Right lung (tissue), 5 donors: ENCODE results near the gene TNRC18. TPM values are rescaled to one million over a fixed set of nuclear protein-coding genes. Genes with fewer than 3 reads are reported as not detected.
"Not testable (repeated sequence)": the region's sequence is repeated elsewhere in the genome, so short reads cannot be mapped to it uniquely, and the experiment has no call there.

Source experiments
- DNase-seq, 2 donors: peaks; one replicate each; pipeline ENCODE4 v3.0.0-alpha.2; 2013
- polyA plus RNA-seq, 5 donors: library from polyadenylated mRNA; unstranded; fragments of 120-200 nt; gene quantifications; one replicate each; pipeline versions ENCODE4 v1.2.1 to v1.2.3, GENCODE V29; 2013; ENCODE audit warnings: inconsistent platforms in 1 of 5, low replicate concordance in 1 of 5; ENCODE audit not compliant: insufficient read length in 5 of 5, insufficient read depth in 1 of 5

The TNRC18 gene
- polyA plus RNA-seq, 5 donors: 87.7 to 152 (median 104) TPM

DNA sequence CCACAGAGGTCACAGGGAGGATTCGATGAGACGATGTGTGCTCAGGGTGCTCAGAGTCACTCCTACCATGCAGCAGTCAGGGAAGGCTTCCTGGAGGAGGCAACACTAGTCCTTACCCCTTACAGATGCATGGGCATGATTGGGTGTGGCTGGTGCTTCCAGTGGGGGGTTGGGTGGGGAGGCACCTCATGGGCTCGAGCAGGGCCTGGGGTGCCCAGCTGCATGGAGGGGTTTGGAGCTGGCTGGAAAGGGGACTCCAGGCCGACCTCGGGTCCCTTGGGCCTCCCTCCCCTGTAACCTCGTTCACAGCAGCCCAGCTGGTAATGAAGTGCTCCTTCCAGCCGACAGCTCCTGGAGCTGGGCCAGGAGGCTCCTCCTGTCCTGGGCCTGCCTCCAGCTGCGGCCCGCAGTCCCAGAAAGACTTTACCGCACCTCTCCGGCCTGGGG lies 148.6 kb downstream of the TNRC18 start:
- peak in 1 of 2 donors; percentile 48 for DNase-seq

- no peak for DNase-seq
These were observed 149.2 kb downstream of the TNRC18 start for GRCh38 chr7:5274441-5274840.

DNA sequence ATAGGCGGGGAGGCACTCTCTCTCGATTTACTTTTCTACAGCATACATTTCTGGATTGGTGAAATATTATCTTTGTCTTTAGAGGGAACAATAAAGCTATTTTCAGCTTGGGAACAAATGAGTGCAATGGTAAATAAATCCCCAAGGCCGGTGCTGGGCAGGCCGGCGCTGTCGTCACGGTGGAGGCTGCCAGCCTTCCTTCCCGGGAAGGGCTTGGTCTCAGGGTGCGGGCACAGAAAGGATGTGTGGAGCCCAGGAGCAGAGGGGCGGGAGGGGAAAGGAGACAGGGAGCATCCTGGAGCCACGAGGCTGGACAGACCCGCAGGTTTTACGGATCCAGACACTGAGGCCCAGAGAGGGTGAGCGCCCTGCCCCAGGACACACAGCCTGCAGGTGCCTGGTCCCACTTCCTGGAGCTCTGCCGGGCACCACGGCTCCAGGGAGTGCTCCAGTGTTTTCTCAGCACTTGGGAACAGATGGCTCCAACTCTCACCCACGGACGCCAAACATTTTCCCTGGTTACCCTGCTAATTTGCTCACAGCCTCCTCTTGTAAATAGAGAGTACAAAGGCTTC lies 149.7 kb downstream of the TNRC18 start:
- not testable (repeated sequence) for DNase-seq

DNA sequence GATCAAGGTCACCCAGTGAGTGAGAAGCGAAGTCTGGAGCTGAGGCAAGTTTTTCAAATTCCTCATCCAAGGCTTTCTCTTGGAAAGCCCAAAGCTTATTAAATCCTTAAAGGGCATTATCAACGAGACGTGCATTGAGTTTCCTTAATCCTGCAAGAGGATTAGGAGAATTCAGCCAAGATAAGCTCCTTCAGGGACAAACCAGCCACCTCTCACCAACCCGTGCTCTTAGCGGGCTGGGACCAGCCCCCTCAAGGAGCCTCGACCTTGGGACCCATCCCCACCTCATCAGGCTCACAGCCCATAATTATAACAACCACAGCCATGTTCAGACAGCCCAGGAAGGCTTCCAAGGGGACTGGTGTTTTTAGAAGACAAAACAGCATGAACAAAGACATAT lies 152.8 kb downstream of the TNRC18 start:
- no peak for DNase-seq

GRCh38 chr7:5269992-5270657 lies 153.5 kb downstream of the TNRC18 start:
- not testable (repeated sequence) for DNase-seq

- not testable (repeated sequence) for DNase-seq
These were observed 155.8 kb downstream of the TNRC18 start for GRCh38 chr7:5267829-5268228.

DNA sequence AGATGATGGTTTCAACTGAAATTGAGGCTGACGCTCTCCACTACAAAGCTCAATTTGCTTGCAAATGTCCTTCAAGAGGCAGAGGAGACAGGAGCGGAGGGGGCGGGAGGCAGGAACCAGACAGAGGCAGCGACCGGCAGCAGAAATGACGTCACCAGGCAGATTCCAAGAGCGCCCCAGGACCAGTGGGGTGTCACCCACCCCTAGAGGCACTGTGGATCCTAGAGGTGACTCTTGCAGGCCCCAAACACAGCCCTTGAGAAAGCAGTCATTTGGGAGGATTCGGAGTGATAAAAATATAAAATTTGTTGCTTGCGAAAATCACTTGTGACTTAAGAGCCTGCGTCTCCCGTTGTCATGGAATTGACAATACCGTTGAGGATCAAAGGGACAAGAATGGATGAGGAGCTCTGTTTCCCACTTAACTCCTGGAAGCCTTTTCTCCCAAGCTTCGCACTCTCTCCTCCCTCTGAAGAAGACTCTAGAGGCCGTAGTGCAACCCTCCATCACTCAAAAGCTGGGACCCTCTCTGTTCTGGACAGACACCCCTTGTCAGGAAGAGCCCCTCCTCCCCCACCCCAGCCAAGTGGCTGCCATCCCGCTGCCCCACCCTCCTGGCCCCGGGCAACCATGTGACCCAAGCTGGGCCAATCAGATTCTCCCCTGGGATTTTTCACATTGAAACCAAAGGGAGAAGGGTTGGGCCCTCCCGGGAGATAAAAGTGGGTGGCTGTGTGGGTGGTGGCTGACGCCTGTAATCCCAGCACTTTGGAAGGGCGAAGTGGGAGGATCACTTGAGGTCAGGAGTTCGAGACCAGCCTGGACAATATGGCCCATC lies 157.2 kb downstream of the TNRC18 start:
- DNase-seq: no peak

- no peak for DNase-seq
These were observed 158.1 kb downstream of the TNRC18 start for GRCh38 chr7:5265320-5266190.

DNA sequence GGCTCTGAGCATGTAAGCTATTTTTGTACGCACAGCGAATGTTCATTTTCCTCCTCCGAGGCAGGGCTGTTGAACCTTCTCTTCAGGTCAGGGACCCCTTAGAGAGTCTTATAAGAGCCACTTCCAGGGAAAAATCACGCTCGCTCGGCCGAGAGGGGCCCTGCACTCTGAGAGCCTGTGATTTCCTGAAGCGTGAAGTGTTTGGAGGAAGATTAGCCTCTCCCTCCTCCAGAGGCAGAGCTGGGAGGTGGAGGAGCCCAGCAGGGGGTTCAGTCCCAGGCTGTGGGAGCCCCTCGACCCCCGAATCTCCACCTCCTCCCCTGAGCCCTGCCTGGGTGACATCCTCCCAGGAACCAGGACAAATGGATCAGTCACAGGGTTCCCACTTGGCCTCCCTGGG lies 160.6 kb downstream of the TNRC18 start:
- not testable (repeated sequence) for DNase-seq

DNA sequence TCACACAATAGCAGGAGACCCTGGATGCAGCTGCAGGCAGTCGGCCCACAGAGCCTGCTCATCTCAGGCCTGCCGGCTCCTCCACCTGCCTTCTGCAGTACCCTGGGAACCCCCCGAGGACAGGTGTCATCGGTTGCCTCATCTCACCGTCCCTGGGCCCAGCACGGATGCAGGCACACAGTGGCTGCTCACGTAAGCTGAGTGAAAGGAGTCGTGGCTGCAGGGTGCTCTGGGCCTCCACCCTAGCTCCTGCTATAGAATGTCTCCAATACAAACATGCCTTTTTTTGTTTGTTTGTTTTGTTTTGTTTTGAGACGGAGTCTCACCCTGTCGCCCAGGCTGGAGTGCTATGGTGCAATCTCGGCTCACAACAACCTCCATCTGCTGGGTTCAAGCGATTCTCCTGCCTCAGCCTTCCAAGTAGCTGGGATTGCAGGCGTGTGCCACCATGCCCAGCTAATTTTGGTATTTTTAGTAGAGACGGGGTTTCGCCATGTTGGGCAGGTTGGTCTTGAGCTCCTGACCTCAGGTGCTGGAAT lies 163.0 kb downstream of the TNRC18 start:
- not testable (repeated sequence) for DNase-seq

Other genes starting within 250 kb of the TNRC18 start
- gene WIPI2, start 233.6 kb downstream of the TNRC18 start, polyA plus RNA-seq: 10 to 100 TPM; 55.0 to 68.3 (median 60.7) TPM
- 10 to 100 TPM; 16.9 to 44.2 (median 22.1) TPM for gene SLC29A4, start 140.9 kb downstream of the TNRC18 start, polyA plus RNA-seq
- 1 to 10 TPM; 2.7 to 5.0 (median 3.7) TPM for gene FBXL18, start 90.0 kb upstream of the TNRC18 start, polyA plus RNA-seq
- gene ACTB, start 106.8 kb upstream of the TNRC18 start, polyA plus RNA-seq: 1,000 to 10,000 TPM; 2,688 to 3,895 (median 3,210) TPM
- 100 to 1,000 TPM in 3 of 5 donors, 10 to 100 TPM in 2; 83.8 to 201 (median 104) TPM for gene FSCN1, start 169.0 kb upstream of the TNRC18 start, polyA plus RNA-seq